Measurements from ENCODE around the gene EGFL8.

Gene EGFL8

DNA sequence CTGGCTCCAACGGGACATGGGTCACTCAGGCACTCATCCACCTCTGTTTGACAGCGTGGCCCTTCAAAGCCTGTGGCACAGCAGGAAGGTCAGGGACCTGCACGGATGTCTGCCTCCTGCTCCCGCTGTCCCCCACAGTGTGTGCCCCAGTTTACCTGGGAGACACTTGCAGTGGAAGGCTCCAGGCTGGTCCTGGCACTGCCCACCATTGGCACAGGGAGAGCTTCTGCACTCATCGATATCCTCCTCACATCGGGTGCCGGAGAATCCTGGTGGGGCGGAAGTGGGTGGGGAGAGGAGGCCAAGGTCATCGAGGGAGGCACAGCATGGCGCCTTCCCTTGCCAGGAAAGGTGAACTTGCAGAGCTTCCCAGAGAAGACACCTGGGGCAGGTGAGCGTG is 52.6 kb downstream of the EGFL8 start:
- DNase-seq (ENCODE audit: low read depth), result no peak
- no peak for TF ChIP-seq MYC (IDR thresholded peaks at IDR 0.05; ENCODE audit: low read depth, low read length)
- TF ChIP-seq, protein P1, sequence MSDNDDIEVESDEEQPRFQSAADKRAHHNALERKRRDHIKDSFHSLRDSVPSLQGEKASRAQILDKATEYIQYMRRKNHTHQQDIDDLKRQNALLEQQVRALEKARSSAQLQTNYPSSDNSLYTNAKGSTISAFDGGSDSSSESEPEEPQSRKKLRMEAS (IDR thresholded peaks at IDR 0.05; ENCODE audit: low read depth, low read length), result no peak

More for the DNA sequence above, 52.6 kb downstream of the EGFL8 start:
- H3K4me3 ChIP-seq (ENCODE audit: low read depth, low read length), result no peak overlapping the region

Data from NB4 (cell line).